ENCODE measurements around the gene PKDREJ.
A peak's percentile ranks its signal among the peaks of the same experiment; 100 is the strongest.
"Not testable (repeated sequence)": the region's sequence is repeated elsewhere in the genome, so short reads cannot be mapped to it uniquely, and the experiment has no call there.

Gene PKDREJ

GRCh38 chr22:46267431-46268279 is 4.5 kb upstream of the PKDREJ start, which contains the start of gene TTC38:
TSS of gene TTC38 (plus strand) at chr22:46268008. CDS start at chr22:46268040, 32 bp downstream.
- peak; percentile 15 for DNase-seq (ENCODE audit: low spot score)

- DNase-seq (ENCODE audit: low spot score) = not testable (repeated sequence)
These were observed 2.5 kb upstream of the PKDREJ start for GRCh38 chr22:46265627-46266026.

GRCh38 chr22:46264520-46264919 is 1.4 kb upstream of the PKDREJ start:
- not testable (repeated sequence) for DNase-seq (ENCODE audit: low spot score)

- DNase-seq (ENCODE audit: low spot score) = no peak
These were observed 511 bp downstream of the PKDREJ start for GRCh38 chr22:46262449-46263215.

- DNase-seq (ENCODE audit: low spot score) = no peak
These were observed 3.1 kb downstream of the PKDREJ start for GRCh38 chr22:46260038-46260437.

GRCh38 chr22:46259374-46259773 is 3.8 kb downstream of the PKDREJ start:
- DNase-seq (ENCODE audit: low spot score) = no peak

GRCh38 chr22:46256358-46256958 is 6.7 kb downstream of the PKDREJ start:
- DNase-seq (ENCODE audit: low spot score) = no peak

- no peak for DNase-seq (ENCODE audit: low spot score)
These were observed 11.2 kb downstream of the PKDREJ start for GRCh38 chr22:46251816-46252380.

GRCh38 chr22:46251266-46251665 is 11.9 kb downstream of the PKDREJ start:
- DNase-seq (ENCODE audit: low spot score) = no peak

GRCh38 chr22:46250783-46251125 is 12.4 kb downstream of the PKDREJ start:
- no peak for DNase-seq (ENCODE audit: low spot score)

- peak; percentile 90 for DNase-seq (ENCODE audit: low spot score)
These were observed 12.9 kb downstream of the PKDREJ start, which contains the start of gene CDPF1 for GRCh38 chr22:46250035-46250782. TSS of gene CDPF1 (minus strand) at chr22:46250293. CDS start at chr22:46248284, 2,009 bp downstream.

GRCh38 chr22:46247443-46247975 is 15.6 kb downstream of the PKDREJ start:
- no peak for DNase-seq (ENCODE audit: low spot score)

- DNase-seq (ENCODE audit: low spot score) = no peak
These were observed 17.0 kb downstream of the PKDREJ start for GRCh38 chr22:46246178-46246577.

- no peak for DNase-seq (ENCODE audit: low spot score)
These were observed 17.6 kb downstream of the PKDREJ start for GRCh38 chr22:46245511-46245910.

GRCh38 chr22:46244771-46245170 is 18.4 kb downstream of the PKDREJ start:
- DNase-seq (ENCODE audit: low spot score) = no peak

- no peak for DNase-seq (ENCODE audit: low spot score)
These were observed 21.1 kb downstream of the PKDREJ start for GRCh38 chr22:46242076-46242475.

GRCh38 chr22:46241396-46242007 is 21.6 kb downstream of the PKDREJ start:
- no peak for DNase-seq (ENCODE audit: low spot score)

- DNase-seq (ENCODE audit: low spot score) = no peak
These were observed 22.2 kb downstream of the PKDREJ start for GRCh38 chr22:46240907-46241306.

GRCh38 chr22:46240506-46240905 is 22.6 kb downstream of the PKDREJ start:
- no peak for DNase-seq (ENCODE audit: low spot score)

GRCh38 chr22:46240073-46240472 is 23.1 kb downstream of the PKDREJ start:
- DNase-seq (ENCODE audit: low spot score) = peak; percentile 17

Measured in NAMALWA (cell line).